Dedifferentiated amniotic fluid mesenchymal stem cell (primary cell): ENCODE results near the gene MMP24OS.

Experiments used
- DNase-seq: peaks from one replicate; pipeline ENCODE4 v3.0.0-alpha.2; 2016; ENCODE audit errors: extremely low spot score

The MMP24OS gene

DNA sequence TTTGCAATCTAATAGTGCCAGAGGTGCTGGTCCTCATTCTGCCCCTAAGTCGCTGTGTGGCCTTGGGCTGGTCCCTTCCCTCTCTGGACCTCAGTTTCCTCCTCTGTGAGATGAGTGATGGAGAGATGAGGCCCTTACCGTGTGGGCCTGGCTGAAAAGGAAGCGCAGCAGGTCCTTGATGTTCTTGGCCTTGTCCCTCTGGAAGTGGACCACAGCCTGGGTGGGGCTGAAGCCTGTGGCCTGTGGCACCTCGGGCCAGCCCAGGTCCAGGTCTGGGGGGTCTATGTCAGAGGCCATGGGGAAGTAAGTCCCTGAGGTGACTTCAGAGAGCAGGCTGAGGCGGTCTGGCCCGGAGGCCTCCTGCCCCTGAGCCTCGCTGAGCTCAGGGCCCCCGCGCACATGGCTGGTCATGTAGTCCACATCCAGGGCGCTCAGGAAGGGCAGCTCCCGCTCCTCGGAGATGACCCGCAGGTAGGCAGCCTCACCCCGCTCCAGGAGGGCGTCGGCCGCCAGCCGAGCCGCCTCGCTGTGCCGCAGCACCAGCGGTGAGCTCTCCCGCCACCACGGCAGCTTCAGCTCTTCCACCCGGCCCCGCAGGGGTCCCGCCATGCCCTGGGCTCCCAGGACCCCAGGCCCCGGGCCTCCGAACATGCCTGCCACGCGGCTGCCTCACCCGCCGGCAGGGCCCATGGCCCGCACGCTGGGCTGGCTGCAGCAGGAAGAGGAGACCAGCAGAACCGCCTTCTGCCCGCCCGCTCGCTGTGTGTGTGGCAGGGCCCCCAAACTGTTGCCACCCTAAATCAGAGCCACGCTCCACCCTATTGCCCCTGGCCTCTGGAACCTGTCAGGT is 14.0 kb upstream of the MMP24OS start, which contains the start of gene FAM83C:
Gene FAM83C, minus strand, starts transcription at position 772 of the 850 bp plus-strand sequence. Its CDS starts 121 bp downstream, at position 651.
- no peak for DNase-seq

DNA sequence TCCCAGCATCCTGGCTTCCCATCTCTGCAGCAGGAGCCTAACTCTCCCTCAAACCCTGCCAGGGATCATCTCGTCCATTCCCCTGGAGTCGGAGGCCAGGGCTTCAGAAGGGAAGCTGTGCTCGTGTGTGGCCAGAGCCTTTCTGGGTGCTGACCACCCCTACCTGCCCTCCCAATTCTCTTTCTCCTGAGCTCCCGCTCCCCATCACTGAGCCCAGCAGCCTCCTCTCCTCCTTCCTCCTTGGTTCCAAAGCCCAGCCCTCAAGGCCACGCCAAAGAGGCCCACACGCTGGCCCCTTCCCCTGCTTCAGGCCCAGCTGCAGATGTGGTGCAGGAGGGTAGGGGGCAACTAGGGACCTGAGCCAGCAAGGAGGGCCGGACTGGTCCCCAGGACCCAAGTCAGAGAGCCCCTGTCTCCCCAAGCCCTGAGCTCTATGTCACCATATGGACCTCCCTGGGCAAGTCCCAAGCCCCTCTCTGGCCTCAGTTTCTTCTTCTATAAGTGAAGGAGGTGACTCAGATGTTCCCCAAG is 13.0 kb upstream of the MMP24OS start:
- no peak for DNase-seq

DNA sequence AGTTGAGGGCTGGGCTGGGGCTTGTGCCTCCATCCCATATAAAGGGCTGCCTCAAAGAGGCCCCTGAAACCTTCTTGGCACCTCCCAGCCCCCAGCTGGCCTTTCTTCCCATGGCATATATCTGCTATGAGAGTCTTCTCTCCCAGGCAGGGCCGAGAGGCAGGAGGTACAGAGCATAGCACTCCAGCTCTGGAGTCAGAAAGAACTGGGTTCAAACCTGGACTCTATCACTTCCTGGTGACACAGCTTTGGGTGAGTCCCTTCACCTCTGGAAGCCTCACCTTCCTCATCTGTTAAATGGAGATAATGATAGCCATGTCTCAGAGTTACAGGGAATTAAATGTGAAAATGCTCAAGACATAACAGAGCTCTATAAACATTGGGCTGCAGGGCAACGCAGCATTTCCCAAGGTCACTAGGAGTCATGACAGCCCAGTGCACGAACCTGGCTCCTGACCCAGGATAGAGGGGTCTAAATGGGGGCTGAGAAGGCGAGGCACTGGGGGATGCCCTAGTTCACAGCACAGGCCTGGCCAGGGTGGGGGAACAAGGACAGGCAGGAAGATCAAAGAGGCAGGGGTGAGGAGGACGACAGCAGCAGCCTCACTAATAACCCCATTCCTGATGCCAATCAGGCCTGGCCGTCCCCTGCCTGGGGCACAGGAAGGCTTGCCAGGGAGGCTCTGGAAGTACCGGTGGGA is 12.4 kb upstream of the MMP24OS start:
- no peak for DNase-seq

DNA sequence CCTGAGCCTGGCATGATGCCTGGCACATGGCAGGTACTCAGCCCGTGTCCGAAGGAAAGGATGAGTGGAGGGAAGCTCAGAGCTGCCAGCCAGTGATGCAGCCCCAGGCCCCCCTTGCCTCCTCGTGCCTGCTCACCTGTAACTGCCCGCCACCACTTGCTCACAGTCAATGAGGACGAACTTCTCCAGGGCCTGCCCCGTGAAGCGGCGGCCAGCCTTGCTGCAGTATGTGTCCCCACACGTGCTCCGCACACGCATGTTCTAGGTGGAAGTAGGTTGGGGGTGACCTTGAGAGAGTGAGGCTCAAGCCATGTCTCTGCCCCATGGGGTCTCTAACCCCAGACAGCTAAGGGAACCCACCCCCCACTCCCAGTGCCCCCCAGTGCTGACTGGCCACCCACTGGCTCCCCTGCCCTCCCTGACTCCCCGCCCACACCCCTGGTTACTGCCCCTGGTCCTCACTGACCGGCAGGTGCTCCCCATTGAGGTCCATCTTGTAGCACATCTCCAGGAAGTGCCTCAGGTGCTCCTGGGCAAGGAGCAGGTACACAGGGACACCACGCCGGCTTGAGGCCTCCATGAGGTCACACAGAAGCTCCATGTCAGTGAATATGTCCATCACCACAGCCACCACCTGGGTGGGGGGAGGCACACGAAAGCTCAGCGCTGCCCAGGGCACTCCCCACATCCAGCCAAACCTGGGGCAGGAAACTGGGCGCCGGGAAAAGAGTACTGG is 10.6 kb upstream of the MMP24OS start:
- DNase-seq, result no peak

DNA sequence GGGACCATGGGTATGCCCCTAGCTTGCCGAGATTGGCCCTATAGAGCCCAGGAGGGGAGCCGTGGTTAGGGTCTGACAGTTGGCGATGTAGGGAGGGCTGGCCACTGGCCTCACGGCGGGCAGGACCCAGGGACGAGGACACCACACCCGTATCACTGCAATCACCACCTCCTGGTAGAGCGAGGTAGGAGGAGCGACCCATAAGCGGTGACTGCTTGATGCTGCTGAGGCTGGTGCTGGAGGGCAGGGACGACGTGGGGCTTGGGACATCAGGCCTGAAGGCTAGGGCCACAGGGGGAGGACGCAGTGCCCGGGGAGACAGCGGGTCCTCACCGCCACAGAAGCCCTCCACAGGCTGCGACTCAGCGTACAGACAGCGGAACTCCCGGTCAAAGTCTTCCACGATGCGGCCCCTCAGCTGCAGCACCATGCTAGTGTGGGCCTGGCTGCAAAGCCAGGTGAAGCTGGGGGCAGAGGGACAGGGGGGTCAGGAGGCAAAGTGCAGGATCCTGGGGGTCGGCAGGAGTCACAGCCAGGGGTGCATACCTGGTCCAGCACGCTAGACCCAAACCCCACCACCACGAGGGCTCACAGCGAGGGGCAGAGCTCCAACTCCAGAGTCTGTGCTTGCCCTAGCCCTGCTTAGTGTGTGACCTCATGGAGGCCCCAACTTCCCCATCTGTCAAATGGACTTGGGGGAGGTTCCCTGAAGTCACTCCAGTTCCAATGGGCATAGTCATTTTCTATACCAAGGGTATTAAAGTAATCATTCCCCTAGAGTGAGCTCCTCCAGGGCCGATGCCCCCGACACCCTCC is 9.8 kb upstream of the MMP24OS start:
- DNase-seq, result no peak

DNA sequence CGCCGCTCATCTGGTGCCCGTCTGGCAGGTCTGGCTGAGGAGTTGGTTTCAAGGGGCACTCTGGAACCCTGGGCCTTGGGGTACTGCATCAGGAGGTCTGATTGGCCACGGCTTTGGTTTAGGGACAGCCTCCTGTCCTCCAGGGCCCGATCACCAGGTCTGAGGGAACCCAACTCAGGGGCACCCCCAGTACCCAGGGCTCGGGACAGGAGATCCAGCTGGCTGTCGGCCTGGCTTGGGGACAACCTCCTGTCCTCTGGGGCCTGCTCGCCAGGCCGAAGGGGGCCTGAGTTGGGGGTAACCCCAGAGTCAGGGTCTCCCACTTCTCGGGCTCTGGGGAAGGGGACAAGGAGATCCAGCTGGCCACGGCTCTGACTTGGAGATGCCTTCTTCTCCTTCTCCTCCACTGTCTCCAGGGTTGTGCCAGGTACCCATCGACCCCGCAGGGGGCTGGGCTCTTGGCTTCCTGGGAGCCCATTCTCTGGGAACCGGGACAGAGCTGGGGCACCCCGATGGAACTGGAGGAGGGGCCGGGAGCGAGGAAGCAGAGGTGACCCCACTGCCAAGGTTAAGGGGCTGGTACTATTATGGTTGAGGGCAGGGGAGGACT is 9.1 kb upstream of the MMP24OS start:
- no peak for DNase-seq

DNA sequence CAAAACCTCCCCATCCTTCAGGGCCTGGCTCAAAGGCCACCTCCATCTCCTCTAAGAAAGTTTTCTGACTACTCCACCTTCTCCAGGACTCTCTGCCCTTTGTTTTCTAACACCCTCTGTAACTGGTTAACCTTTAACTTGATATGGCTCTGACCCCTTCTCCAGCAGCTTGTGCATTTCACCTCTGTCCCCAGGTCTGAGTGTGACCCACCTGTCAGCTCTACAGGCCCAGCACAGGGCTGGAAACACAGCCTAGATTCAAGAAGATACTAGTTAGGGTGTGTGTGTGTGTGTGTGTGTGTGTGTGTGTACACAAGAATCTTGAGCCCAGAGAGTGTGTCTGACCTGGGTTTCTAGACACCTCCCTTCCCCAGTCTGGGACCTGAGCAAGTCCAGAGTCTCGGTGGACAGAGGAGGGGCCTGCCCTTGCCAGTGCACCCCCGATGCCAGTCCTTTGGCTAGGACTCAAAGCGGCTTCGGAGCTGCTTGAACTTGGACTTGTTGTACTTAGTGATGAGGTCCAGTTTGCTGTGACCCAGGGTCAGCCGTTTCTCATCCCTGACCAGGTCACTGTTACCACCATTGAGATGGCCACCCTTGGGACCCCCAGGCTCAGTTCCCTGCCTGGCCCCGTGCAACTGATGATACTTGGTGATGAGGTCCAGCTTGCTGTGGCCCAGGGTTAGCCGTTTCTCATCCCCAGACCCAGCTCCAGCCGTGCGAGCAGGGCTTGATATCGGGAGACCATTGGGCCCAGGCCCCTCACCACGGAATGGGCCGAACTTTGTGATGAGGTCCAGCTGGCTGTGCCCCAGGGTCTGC is 8.4 kb upstream of the MMP24OS start:
- no peak for DNase-seq

DNA sequence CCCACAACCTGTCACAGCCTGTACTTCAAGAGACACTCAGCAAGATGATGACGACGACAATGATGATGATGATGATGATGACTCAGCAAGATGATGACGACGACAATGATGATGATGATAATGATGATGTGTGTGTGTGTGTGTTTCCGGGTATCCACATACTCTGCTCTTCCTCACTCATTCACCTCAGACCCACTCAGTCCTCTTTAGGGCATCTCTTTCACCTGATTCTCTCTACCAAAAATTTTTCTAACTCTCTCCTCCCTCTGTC is 7.8 kb upstream of the MMP24OS start:
- DNase-seq, result no peak

DNA sequence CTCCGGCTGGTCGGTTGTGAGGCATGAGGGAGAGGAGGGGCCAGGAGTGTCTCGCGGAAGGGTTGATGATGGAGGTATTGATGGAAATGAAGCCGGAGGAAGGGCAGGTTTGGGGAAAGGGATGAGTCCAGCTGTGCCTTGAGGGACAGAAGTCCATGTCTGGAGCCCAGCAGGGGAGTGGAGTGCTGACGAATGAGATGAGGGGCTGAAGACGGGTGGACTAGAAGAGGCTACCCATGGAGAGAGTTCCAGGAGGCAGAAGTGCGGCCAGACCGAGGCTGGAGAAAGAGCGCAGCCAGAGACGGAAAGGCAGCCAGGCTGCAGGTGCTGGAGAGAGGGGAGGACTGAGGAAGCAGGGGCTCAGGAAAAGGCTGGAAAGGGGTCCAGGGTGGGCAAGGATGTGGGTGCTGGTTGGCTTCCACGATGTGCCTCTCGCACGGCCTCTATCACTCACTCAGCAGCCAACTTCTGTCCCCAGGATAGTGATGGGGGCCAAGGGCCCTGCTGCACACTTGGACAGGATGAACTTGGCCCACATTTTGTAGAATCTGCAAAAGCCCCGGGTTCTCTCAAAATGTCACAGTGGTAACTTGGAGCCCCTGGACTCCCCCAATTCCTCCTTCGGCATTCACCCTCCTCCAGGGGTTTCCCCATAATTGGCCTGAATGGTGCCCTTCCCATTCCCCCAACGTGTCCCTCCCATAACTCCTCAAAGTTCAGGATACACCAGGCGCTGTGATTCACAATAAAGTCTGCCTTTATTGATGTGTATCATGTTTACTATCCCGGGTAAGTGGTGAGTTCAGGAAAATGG is 7.3 kb upstream of the MMP24OS start:
- DNase-seq, result no peak

DNA sequence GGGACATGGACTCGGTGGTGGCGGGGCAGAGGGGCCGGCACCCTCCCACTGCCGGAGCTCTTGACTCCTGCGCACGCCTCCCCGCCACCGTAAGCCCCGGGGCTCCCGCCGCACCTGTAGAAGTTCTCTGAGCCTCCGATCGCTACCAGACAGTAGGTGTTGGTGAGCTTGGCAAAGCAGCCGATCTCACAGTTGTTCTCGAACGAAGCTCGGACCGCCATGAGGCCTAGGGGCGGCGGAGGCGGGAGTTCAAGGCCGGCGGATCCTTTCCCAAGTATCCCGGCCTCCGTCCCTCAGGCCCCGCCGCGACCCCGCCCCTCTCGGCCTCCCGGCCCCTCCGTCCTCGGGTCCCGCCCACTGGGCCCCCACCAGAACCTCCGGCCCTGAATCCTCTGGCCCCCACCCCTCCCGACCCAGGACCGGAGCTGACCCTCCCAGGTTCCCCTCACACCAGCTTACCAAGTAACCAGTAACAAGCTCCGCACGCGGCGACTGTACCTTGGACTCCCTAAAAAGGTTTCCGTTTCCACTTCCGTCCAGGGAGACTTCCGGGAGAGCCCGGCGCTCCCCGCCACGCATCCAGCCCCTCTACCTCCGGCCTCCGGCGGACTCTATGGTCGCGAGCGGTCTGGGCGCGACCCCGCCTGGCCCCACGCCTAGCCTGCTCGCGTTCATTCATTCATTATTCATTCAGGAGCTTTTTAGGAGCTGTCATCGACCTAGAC is 6.5 kb upstream of the MMP24OS start, which contains the start of gene EIF6:
Gene EIF6, minus strand, starts transcription at position 506 of the 725 bp plus-strand sequence. Its CDS starts 285 bp downstream, at position 221.
- DNase-seq, result peak; percentile 59

DNA sequence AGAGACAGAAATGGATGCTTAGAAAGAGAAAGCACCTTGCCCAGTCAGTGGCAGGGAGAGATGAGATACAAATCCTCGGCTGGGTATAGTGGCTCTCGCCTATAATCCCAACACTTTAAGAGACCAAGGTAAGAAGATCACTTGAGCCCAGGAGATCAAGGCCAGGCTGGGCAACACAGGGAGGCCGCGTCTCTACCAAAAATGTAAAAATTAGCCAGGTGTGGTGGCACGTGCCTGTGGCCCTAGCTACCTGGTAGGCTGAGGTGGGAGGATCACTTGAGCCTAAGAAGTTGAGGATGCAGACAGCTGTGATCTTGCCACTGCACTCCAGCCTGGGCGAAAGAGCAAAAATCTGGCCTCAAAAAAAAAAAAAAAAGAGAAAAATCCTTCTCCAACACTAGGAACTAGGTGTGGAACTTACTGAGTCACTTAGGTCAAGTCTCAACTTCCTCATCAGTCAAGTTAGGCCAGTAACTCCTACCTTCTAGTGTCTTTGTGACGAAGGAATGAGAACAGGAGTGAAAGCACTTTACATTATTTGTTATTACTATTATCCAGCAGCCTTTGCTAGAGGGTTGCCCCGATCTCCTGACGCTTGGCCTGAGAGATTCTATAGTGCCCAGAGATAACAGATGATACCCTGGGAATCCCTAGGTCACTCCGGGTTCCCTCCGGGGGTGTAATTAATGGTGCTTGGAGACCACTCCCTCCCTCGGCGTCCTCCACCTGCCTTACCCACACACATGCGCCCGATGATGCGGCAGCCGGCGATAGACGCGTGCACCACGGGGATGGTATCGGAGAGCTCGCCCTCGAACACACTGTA is 5.7 kb upstream of the MMP24OS start:
- no peak for DNase-seq

DNA sequence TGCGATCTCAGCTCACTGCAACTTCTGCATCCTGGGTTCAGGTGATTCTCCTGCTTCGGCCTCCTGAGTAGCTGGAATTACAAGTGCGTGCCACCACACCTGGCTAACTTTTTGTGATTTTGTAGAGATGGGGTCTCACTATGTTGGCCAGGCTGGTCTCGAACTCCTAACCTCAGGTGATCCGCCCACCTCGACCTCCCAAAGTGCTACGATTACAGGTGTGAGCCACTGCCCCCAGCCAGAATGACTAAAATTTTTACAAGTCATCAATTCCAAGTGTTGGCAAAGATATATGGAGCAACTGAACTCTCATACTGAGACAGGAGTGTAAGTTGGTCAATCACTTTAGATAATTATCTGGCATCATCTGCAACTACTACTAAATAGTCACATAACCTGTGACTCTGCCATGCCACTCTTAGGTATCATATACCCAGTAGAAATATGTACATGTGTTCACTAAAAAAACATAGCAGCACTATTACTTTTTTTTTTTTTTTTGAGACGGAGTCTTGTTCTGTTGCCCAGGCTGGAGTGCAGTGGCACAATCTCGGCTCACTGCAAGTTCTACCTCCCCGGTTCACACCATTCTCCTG is 3.7 kb upstream of the MMP24OS start:
- no peak for DNase-seq

DNA sequence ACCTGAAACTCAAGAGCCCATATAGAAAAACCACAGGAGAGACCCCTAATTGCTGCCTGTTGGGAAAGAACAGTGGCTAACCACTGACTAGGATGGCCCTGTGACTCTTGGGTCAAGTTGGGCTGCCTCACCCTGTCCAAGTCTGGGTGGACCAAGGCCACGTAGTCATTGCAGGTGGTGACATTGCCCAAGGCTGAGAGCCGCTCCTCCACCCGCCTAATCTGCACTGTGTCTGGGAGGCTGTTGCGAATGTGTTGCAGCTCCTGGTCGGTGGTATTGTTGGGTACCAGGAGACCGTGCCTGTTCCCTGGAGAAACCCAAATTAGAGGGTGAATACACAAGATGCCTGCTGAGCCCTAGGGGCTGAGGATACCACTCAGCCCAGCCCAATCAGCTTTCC is 2.6 kb upstream of the MMP24OS start:
- no peak for DNase-seq

DNA sequence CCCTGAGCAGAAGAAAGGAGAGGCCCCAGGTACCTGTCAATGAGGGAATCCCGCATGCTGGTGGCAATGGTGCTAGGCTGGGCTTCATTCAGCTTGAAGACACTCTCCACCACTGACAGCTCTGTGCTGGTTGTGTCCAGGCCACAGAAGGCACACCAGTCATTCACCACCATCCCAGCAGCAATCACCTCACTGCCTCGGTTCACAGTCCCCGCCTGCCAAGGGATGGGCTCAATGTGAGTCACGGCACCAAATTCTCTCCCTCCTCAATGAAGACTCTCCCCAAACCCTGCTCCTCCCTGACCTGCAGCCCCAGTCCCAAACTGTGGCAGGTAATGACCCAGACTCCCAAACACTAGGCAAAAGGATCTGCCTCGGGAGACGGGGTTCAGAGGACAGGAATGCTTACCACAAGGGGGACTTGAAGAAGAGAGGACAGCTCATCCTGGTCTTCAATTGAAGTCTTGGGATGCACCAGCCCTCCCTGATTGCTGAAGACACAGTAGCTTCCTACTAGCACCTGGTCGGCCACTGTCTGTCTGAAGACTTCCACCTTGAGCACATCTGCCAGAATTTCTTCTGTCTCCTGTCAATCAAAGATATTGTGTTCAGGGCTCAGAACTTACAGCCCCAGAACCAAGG is 1.7 kb upstream of the MMP24OS start:
- no peak for DNase-seq

DNA sequence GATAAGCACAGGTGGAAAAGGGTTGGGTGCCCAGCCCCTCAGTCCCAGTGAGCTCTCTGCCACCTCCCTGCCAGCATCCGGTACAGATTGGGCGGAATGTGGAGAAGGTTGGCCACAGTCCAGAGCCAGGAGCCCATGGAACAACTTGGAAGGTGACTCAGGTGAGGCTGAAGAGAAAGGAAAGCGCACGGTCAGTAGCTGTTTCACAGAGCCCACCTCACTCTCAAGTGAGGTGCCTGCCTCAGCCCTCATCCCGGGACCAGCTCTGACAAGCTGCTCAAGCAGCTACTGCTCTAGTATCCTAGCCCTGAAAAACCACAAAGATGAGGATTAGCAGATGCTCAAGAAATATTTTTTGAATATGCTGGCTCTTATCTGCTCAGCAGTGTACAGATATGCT is 1.1 kb upstream of the MMP24OS start:
- no peak for DNase-seq

DNA sequence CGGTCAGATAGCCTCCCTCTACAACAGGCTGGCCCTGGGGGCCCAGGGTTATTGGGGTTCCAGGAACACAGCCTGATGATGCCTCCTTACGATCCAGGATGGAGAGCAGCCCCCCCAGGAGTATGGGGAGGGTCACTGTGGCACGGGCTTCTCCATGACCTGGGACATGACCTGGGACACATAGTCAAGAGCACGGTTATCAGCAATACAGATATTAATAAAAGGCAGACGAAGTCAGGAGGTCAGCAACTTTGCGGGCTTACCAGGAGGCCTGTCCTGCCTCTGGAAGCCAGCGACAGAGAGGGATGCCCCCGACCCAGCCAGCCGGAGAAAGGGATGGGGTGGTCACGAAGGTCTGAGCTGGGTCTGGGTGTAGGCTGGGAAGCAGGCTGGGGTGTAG is 795 bp downstream of the MMP24OS start:
- no peak for DNase-seq

DNA sequence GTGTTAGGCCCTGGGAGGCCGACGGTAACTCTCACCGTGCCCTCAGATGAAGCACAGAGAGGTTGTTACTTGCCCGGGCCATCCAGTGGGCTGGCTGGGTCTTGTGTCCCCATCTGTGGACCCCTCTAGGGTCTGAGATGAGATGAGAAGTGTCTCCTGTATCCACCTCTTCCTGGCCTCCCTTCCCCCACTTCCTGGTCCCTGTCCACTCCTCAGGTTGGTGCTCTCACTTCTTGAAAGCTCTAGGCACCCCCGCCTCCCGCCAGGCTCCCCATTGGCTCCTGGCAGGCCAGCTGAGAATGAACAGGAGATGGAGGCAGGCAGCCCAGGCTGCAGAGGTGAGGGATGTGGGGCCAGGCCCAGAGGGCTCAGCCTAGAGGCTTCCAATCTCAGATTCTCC is 1.5 kb downstream of the MMP24OS start:
- no peak for DNase-seq
